HEK293 (cell line): Measurements from ENCODE around the gene WWOX.

ENCODE experiments used
- CTCF ChIA-PET: fragments of 350-600 bp; formaldehyde crosslinking; extraction: SDS; loops from one replicate; lab custom pipeline; 2021; ENCODE audit warnings: antibody characterized with exemption; lab: Yijun Ruan, JAX
- POLR2A ChIA-PET: fragments of 300-600 bp; formaldehyde crosslinking; extraction: SDS; loops from one replicate; lab custom pipeline; 2020; ENCODE audit warnings: antibody characterized with exemption, inconsistent platforms; lab: Yijun Ruan, JAX
- H3K27ac ChIP-seq: fragments of 200-500 bp; sonication (Bioruptor generic); 2 replicates; pipeline ENCODE4 v1.5.1; 2014; ENCODE audit warnings: low read depth, low read length, control low read depth, inconsistent platforms; ENCODE audit errors: extremely low read depth
- H3K36me3 ChIP-seq, 2 experiments: fragments of 200-500 bp in 1 of 2; sonication (Bioruptor generic) in 1 of 2; 1 replicate in 1 of 2; 2 replicates in 1 of 2; pipeline ENCODE4 v1.5.1; 2014 to 2017; ENCODE audit warnings: inconsistent platforms in 2 of 2, low read length in 2 of 2; ENCODE audit not compliant: control insufficient read depth in 2 of 2, insufficient read depth in 1 of 2
- H3K4me1 ChIP-seq: fragments of 200-500 bp; sonication (Bioruptor generic); 2 replicates; pipeline ENCODE4 v1.5.1; 2014; ENCODE audit warnings: mild to moderate bottlenecking, low read length, inconsistent platforms; ENCODE audit not compliant: control insufficient read depth, insufficient read depth
- H3K4me3 ChIP-seq: 2 replicates; pipeline ENCODE4 v1.5.1; 2011; ENCODE audit warnings: low read depth, mild to moderate bottlenecking, control low read depth, low read length, moderate library complexity
- H3K9me3 ChIP-seq: fragments of 200-500 bp; sonication (Bioruptor generic); 2 replicates; pipeline ENCODE4 v1.5.1; 2014; ENCODE audit warnings: low read depth, low read length, inconsistent platforms; ENCODE audit not compliant: control insufficient read depth, insufficient read depth
- KLF1 ChIP-seq: fragments of 450-650 bp; formaldehyde crosslinking; IDR thresholded peaks from 2 replicates; pipeline ENCODE4 v1.5.1; 2016; ENCODE audit warnings: missing biosample characterization, missing genetic modification characterization
- SCRT1 ChIP-seq: fragments of 450-650 bp; formaldehyde crosslinking; IDR thresholded peaks from 2 replicates; pipeline ENCODE4 v1.5.1; 2016; ENCODE audit warnings: missing biosample characterization, missing genetic modification characterization, borderline replicate concordance
- TRIM28 ChIP-seq: IDR thresholded peaks from 2 replicates; pipeline ENCODE4 v1.6.1; 2011; ENCODE audit warnings: low read length, control low read depth, borderline replicate concordance
- ZBTB1 ChIP-seq: fragments of 450-650 bp; formaldehyde crosslinking; IDR thresholded peaks from 2 replicates; pipeline ENCODE4 v1.5.1; 2016; ENCODE audit warnings: missing biosample characterization, missing genetic modification characterization
- ZNF10 ChIP-seq: fragments of 450-650 bp; formaldehyde crosslinking; IDR thresholded peaks from 2 replicates; pipeline ENCODE4 v1.5.1; 2017; ENCODE audit warnings: missing biosample characterization, missing genetic modification characterization
- ZNF121 ChIP-seq: fragments of 450-650 bp; formaldehyde crosslinking; IDR thresholded peaks from 2 replicates; pipeline ENCODE4 v1.5.1; 2016; ENCODE audit warnings: missing biosample characterization, missing genetic modification characterization
- ZNF155 ChIP-seq: fragments of 450-650 bp; formaldehyde crosslinking; IDR thresholded peaks from 2 replicates; pipeline ENCODE4 v1.5.1; 2016; ENCODE audit warnings: missing biosample characterization, missing genetic modification characterization
- ZNF16 ChIP-seq: fragments of 450-650 bp; formaldehyde crosslinking; IDR thresholded peaks from 2 replicates; pipeline ENCODE4 v1.5.1; 2016; ENCODE audit warnings: low read depth, missing biosample characterization, missing genetic modification characterization
- ZNF211 ChIP-seq: fragments of 450-650 bp; formaldehyde crosslinking; IDR thresholded peaks from 2 replicates; pipeline ENCODE4 v1.5.1; 2016; ENCODE audit warnings: low read depth, missing biosample characterization, missing genetic modification characterization
- ZNF266 ChIP-seq: fragments of 450-650 bp; formaldehyde crosslinking; IDR thresholded peaks from 2 replicates; pipeline ENCODE4 v1.5.1; 2016; ENCODE audit warnings: missing biosample characterization, missing genetic modification characterization, low read depth
- ZNF335 ChIP-seq: fragments of 450-650 bp; formaldehyde crosslinking; conservative IDR thresholded peaks from 2 replicates; pipeline ENCODE4 v1.5.1; 2016; ENCODE audit warnings: missing biosample characterization, missing genetic modification characterization
- ZNF404 ChIP-seq: fragments of 450-650 bp; formaldehyde crosslinking; IDR thresholded peaks from 2 replicates; pipeline ENCODE4 v1.5.1; 2017; ENCODE audit warnings: missing biosample characterization, missing genetic modification characterization
- ZNF610 ChIP-seq: fragments of 450-650 bp; formaldehyde crosslinking; IDR thresholded peaks from 2 replicates; pipeline ENCODE4 v1.5.1; 2016; ENCODE audit warnings: missing biosample characterization, missing genetic modification characterization, borderline replicate concordance
- ZNF621 ChIP-seq: fragments of 450-650 bp; formaldehyde crosslinking; IDR thresholded peaks from 2 replicates; pipeline ENCODE4 v1.5.1; 2017; ENCODE audit warnings: missing biosample characterization, missing genetic modification characterization
- ZNF660 ChIP-seq: fragments of 450-650 bp; IDR thresholded peaks from 2 replicates; pipeline ENCODE4 v1.5.1; 2018; ENCODE audit warnings: missing biosample characterization, mild to moderate bottlenecking, missing genetic modification characterization
- ZNF664 ChIP-seq: fragments of 450-650 bp; formaldehyde crosslinking; IDR thresholded peaks from 2 replicates; pipeline ENCODE4 v1.5.1; 2016; ENCODE audit warnings: missing biosample characterization, missing genetic modification characterization
- ZNF776 ChIP-seq: fragments of 450-650 bp; formaldehyde crosslinking; IDR thresholded peaks from 2 replicates; pipeline ENCODE4 v1.5.0; 2017; ENCODE audit warnings: missing biosample characterization, missing genetic modification characterization, borderline replicate concordance
- ZNF837 ChIP-seq: fragments of 450-650 bp; formaldehyde crosslinking; IDR thresholded peaks from 2 replicates; pipeline ENCODE4 v1.5.1; 2016; ENCODE audit warnings: missing biosample characterization, missing genetic modification characterization
- TF ChIP-seq, protein P1 (sequence below): fragments of 450-650 bp; formaldehyde crosslinking; IDR thresholded peaks from 2 replicates; pipeline ENCODE4 v1.5.1; 2016; ENCODE audit warnings: missing biosample characterization, missing genetic modification characterization, borderline replicate concordance
- TF ChIP-seq, protein P2 (sequence below): fragments of 450-650 bp; IDR thresholded peaks from 2 replicates; pipeline ENCODE4 v1.5.1; 2018; ENCODE audit warnings: missing biosample characterization, mild to moderate bottlenecking, missing genetic modification characterization
- TF ChIP-seq, protein P3 (sequence below): IDR thresholded peaks from 2 replicates; pipeline ENCODE4 v1.6.1; 2011; ENCODE audit warnings: mild to moderate bottlenecking, low read depth, low read length, borderline replicate concordance
- TF ChIP-seq, protein P4 (sequence below): fragments of 450-650 bp; formaldehyde crosslinking; IDR thresholded peaks from 2 replicates; pipeline ENCODE4 v1.5.1; 2017; ENCODE audit warnings: missing biosample characterization, missing genetic modification characterization
- TF ChIP-seq, protein P5 (sequence below): fragments of 450-650 bp; formaldehyde crosslinking; IDR thresholded peaks from 2 replicates; pipeline ENCODE4 v1.5.1; 2016; ENCODE audit warnings: missing biosample characterization, missing genetic modification characterization
- TF ChIP-seq, protein P6 (sequence below): fragments of 450-650 bp; IDR thresholded peaks from 2 replicates; pipeline ENCODE4 v1.5.1; 2018; ENCODE audit warnings: missing biosample characterization, missing genetic modification characterization

The WWOX gene

DNA sequence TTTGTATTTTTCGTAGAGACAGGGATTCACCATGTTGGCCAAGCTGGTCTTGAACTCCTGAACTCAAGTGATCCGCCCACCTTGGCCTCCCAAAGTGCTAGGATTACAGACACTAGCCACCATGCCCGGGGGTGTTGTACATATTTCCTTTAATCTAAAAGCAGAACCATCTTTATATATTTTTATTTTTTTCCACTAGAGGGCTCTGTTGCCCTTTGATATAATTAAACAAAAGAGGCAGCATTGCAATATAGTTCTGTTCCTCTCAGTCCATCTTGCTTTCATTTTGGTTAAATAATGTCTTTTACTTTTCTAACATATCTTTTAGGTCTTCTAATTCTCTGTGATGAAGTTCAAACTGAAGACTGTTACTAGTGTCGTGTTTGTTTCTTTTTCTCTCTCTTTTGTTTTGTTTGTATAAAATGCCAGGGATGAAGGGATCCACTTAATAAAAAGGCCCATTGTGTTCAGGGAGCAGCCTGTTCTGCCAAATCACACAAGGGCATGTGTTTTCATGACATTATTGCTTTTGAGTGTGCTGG is 23.4 kb downstream of the WWOX start (continued):
- TF ChIP-seq, protein P1, sequence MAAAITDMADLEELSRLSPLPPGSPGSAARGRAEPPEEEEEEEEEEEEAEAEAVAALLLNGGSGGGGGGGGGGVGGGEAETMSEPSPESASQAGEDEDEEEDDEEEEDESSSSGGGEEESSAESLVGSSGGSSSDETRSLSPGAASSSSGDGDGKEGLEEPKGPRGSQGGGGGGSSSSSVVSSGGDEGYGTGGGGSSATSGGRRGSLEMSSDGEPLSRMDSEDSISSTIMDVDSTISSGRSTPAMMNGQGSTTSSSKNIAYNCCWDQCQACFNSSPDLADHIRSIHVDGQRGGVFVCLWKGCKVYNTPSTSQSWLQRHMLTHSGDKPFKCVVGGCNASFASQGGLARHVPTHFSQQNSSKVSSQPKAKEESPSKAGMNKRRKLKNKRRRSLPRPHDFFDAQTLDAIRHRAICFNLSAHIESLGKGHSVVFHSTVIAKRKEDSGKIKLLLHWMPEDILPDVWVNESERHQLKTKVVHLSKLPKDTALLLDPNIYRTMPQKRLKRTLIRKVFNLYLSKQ (tag by site-specific recombination): no peak
- no peak for TF ChIP-seq ZNF776
- no peak for TF ChIP-seq ZNF621 (tag by site-specific recombination)
- TF ChIP-seq, protein P2, sequence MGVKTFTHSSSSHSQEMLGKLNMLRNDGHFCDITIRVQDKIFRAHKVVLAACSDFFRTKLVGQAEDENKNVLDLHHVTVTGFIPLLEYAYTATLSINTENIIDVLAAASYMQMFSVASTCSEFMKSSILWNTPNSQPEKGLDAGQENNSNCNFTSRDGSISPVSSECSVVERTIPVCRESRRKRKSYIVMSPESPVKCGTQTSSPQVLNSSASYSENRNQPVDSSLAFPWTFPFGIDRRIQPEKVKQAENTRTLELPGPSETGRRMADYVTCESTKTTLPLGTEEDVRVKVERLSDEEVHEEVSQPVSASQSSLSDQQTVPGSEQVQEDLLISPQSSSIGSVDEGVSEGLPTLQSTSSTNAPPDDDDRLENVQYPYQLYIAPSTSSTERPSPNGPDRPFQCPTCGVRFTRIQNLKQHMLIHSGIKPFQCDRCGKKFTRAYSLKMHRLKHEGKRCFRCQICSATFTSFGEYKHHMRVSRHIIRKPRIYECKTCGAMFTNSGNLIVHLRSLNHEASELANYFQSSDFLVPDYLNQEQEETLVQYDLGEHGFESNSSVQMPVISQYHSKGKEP: peak; percentile 35; the same call in 1 of the 2 replicates
- TF ChIP-seq ZNF660: 0 out of 2 replicates have a peak, but pooled peaks have one; percentile 19
- TF ChIP-seq SCRT1 (tag by site-specific recombination): no peak
- TF ChIP-seq, protein P3, sequence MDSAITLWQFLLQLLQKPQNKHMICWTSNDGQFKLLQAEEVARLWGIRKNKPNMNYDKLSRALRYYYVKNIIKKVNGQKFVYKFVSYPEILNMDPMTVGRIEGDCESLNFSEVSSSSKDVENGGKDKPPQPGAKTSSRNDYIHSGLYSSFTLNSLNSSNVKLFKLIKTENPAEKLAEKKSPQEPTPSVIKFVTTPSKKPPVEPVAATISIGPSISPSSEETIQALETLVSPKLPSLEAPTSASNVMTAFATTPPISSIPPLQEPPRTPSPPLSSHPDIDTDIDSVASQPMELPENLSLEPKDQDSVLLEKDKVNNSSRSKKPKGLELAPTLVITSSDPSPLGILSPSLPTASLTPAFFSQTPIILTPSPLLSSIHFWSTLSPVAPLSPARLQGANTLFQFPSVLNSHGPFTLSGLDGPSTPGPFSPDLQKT: no peak
- 0 out of 2 replicates have a peak, but pooled peaks have one; percentile 20 for TF ChIP-seq ZNF335 (tag by site-specific recombination)
- no peak for TF ChIP-seq ZBTB1 (tag by site-specific recombination)
- no peak for TF ChIP-seq ZNF837 (tag by site-specific recombination)

DNA sequence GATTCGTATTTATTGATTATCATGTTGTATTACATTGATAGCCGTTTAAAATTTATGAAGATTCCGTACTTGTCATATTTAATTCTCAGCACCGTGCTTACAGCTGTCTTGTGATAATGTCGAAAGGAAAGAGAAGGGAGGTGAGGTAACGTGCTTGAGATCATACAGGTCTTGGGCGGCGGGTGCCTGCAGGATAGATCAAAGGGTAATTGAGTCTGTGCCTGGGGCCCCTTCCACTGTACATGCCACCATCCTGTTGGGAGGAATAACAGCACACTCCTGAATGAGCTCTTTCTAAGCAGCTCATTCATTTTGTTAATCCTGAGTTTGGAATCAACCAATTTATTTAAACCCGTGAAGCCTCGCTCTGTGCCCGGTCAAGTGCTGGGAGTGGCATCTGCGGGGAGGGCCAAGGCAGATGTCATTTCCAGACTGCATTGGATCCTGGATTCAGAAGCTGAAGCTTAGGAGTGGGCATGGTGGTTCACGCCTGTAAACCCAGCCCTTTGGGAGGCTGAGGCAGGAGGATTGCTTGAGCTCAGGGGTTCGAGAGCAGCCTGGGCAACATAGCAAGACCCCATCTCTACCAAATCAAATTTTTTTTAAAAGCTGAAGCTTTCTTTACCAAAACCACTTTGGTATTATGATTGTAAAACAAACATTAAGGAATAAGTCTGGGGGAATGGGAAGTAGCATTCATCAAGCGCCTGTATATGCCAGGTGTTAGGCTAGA is 25.8 kb downstream of the WWOX start:
- Histone ChIP-seq H3K36me3 (peaks cover 0 to 10% of the 10 kb centered on the region in 2 experiments; a peak in 2 of 3 replicates), H3K4me1 (peaks cover 15% of the 10 kb centered on the region), H3K27ac (no peak overlapping the region), H3K9me3 (no peaks in the 10 kb centered on the region), H3K4me3 (no peak overlapping the region)
- POLR2A ChIA-PET: no interaction called here
- TF ChIP-seq ZNF10 (tag by site-specific recombination): no peak
- TF ChIP-seq ZNF121 (tag by site-specific recombination): peak; percentile 67
- TF ChIP-seq TRIM28: no peak
- no peak for TF ChIP-seq ZNF664 (tag by site-specific recombination)
- CTCF ChIA-PET: interaction anchor here (0.6 to 2.4 kb wide), 8 partner anchors 11 to 645 kb away, joined by 3 to 15 read pairs (median 3); partner anchors contain the start of gene WWOX

DNA sequence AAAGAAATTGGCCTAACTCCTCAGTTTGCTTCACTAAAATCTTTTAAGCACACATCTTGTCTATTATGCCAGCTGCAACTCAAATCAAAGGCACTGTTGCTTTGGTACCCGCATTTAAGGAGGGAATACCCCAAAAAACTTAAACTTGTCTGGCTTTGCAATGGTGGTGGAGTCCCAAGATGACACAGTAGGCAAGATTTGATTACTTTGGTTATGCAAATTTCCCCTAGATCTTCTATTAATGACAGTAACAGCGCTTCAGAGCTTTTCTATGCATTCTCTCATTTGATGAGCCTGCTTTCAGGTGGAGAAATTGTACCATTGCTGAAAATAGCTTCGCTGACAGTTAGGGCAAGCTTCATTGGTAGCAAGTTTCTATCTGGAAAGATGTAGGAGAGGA is 27.2 kb downstream of the WWOX start:
- H3K9me3 ChIP-seq: no peaks in the 10 kb centered on the region
- H3K36me3 ChIP-seq: peaks cover 0 to 12% of the 10 kb centered on the region in 2 experiments; a peak in 2 of 3 replicates
- POLR2A ChIA-PET: no interaction called here
- no peak overlapping the region for H3K4me3 ChIP-seq
- CTCF ChIA-PET: interaction anchor here (0.7 to 1.2 kb wide), 2 partner anchors 108 to 1009 kb away, joined by 3 to 5 read pairs; no protein-coding TSS in a partner anchor
- H3K27ac ChIP-seq: peak overlapping the region; percentile 4; the same call in 1 of the 2 replicates
- peaks cover 15% of the 10 kb centered on the region for H3K4me1 ChIP-seq
- TF ChIP-seq ZNF211 (tag by site-specific recombination): no peak
- TF ChIP-seq, protein P4, sequence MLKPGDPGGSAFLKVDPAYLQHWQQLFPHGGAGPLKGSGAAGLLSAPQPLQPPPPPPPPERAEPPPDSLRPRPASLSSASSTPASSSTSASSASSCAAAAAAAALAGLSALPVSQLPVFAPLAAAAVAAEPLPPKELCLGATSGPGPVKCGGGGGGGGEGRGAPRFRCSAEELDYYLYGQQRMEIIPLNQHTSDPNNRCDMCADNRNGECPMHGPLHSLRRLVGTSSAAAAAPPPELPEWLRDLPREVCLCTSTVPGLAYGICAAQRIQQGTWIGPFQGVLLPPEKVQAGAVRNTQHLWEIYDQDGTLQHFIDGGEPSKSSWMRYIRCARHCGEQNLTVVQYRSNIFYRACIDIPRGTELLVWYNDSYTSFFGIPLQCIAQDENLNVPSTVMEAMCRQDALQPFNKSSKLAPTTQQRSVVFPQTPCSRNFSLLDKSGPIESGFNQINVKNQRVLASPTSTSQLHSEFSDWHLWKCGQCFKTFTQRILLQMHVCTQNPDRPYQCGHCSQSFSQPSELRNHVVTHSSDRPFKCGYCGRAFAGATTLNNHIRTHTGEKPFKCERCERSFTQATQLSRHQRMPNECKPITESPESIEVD (tag by site-specific recombination): no peak
- no peak for TF ChIP-seq ZNF266 (tag by site-specific recombination)
- no peak for TF ChIP-seq ZNF155 (tag by site-specific recombination)
- no peak for TF ChIP-seq ZNF664 (tag by site-specific recombination)
- TF ChIP-seq, protein P5, sequence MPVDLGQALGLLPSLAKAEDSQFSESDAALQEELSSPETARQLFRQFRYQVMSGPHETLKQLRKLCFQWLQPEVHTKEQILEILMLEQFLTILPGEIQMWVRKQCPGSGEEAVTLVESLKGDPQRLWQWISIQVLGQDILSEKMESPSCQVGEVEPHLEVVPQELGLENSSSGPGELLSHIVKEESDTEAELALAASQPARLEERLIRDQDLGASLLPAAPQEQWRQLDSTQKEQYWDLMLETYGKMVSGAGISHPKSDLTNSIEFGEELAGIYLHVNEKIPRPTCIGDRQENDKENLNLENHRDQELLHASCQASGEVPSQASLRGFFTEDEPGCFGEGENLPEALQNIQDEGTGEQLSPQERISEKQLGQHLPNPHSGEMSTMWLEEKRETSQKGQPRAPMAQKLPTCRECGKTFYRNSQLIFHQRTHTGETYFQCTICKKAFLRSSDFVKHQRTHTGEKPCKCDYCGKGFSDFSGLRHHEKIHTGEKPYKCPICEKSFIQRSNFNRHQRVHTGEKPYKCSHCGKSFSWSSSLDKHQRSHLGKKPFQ (tag by site-specific recombination): no peak
- TF ChIP-seq, protein P6, sequence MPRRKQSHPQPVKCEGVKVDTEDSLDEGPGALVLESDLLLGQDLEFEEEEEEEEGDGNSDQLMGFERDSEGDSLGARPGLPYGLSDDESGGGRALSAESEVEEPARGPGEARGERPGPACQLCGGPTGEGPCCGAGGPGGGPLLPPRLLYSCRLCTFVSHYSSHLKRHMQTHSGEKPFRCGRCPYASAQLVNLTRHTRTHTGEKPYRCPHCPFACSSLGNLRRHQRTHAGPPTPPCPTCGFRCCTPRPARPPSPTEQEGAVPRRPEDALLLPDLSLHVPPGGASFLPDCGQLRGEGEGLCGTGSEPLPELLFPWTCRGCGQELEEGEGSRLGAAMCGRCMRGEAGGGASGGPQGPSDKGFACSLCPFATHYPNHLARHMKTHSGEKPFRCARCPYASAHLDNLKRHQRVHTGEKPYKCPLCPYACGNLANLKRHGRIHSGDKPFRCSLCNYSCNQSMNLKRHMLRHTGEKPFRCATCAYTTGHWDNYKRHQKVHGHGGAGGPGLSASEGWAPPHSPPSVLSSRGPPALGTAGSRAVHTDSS (tag by site-specific recombination): no peak
- no peak for TF ChIP-seq ZNF16 (tag by site-specific recombination)
- no peak for TF ChIP-seq ZNF404 (tag by site-specific recombination)
- TF ChIP-seq KLF1 (tag by site-specific recombination): no peak
- no peak for TF ChIP-seq ZNF610
